H9 (cell line): Measurements from ENCODE around the gene HSD17B12. TPM values are rescaled to one million over a fixed set of nuclear protein-coding genes. Genes with fewer than 3 reads are reported as not detected.

Source experiments
- DNase-seq: peaks from one replicate; pipeline ENCODE4 v3.0.0-alpha.2; 2017
- H2AFZ ChIP-seq: one replicate; pipeline ENCODE4 v1.6.1; 2013; ENCODE audit warnings: mild to moderate bottlenecking, low read length, control low read depth, moderate library complexity
- H2AK5ac ChIP-seq: 2 replicates; pipeline ENCODE4 v1.6.1; 2013; ENCODE audit warnings: low read length, control low read depth, mixed read lengths; ENCODE audit not compliant: insufficient read length
- H2BK120ac ChIP-seq: one replicate; pipeline ENCODE4 v1.6.1; 2013; ENCODE audit warnings: low read depth, mild to moderate bottlenecking, low read length, control low read depth, inconsistent platforms; ENCODE audit not compliant: poor library complexity, severe bottlenecking
- H2BK12ac ChIP-seq: 2 replicates; pipeline ENCODE4 v1.6.1; 2013; ENCODE audit warnings: low read length, control low read depth, mixed read lengths, low read depth; ENCODE audit not compliant: insufficient read length
- H2BK15ac ChIP-seq: 2 replicates; pipeline ENCODE4 v1.6.1; 2013; ENCODE audit warnings: low read depth, low read length, control low read depth
- H2BK20ac ChIP-seq: one replicate; pipeline ENCODE4 v1.6.1; 2013; ENCODE audit warnings: low read depth, mild to moderate bottlenecking, low read length, control low read depth, inconsistent platforms; ENCODE audit not compliant: poor library complexity, severe bottlenecking
- H2BK5ac ChIP-seq: 2 replicates; pipeline ENCODE4 v1.6.1; 2013; ENCODE audit warnings: low read length, control low read depth, mixed read lengths; ENCODE audit not compliant: insufficient read length
- H3K14ac ChIP-seq: 2 replicates; pipeline ENCODE4 v1.6.1; 2013; ENCODE audit warnings: low read length, control low read depth; ENCODE audit not compliant: insufficient read depth
- H3K18ac ChIP-seq: 2 replicates; pipeline ENCODE4 v1.6.1; 2013; ENCODE audit warnings: low read depth, mild to moderate bottlenecking, mixed read lengths, low read length, control low read depth; ENCODE audit not compliant: insufficient read length
- H3K23ac ChIP-seq: 2 replicates; pipeline ENCODE4 v1.6.1; 2013; ENCODE audit warnings: low read length, control low read depth, mixed read lengths, low read depth; ENCODE audit not compliant: insufficient read length
- H3K23me2 ChIP-seq: 2 replicates; pipeline ENCODE4 v1.6.1; 2013; ENCODE audit warnings: low read depth, mild to moderate bottlenecking, mixed read lengths, low read length, control low read depth; ENCODE audit not compliant: insufficient read length, poor library complexity, severe bottlenecking
- H3K27ac ChIP-seq: 2 replicates; pipeline ENCODE4 v1.5.1; 2013; ENCODE audit warnings: low read length, control low read depth, mixed read lengths, low read depth; ENCODE audit not compliant: insufficient read length
- H3K27me3 ChIP-seq: 2 replicates; pipeline ENCODE4 v1.6.1; 2013; ENCODE audit warnings: low read length, control low read depth, inconsistent platforms; ENCODE audit not compliant: insufficient read depth
- H3K4ac ChIP-seq: 2 replicates; pipeline ENCODE4 v1.6.1; 2013; ENCODE audit warnings: low read depth, mild to moderate bottlenecking, control low read depth, inconsistent platforms, low read length, moderate library complexity
- H3K4me1 ChIP-seq: 2 replicates; pipeline ENCODE4 v1.6.1; 2013; ENCODE audit warnings: low read length, control low read depth, inconsistent platforms; ENCODE audit not compliant: insufficient read depth
- H3K4me2 ChIP-seq: 2 replicates; pipeline ENCODE4 v1.6.1; 2013; ENCODE audit warnings: low read length, control low read depth, mixed read lengths; ENCODE audit not compliant: insufficient read length, insufficient read depth
- H3K56ac ChIP-seq: 2 replicates; pipeline ENCODE4 v1.6.1; 2013; ENCODE audit warnings: low read depth, mild to moderate bottlenecking, mixed read lengths, low read length, control low read depth; ENCODE audit not compliant: insufficient read length
- H3K79me1 ChIP-seq: 2 replicates; pipeline ENCODE4 v1.6.1; 2013; ENCODE audit warnings: low read depth, mild to moderate bottlenecking, moderate library complexity, low read length, control low read depth, inconsistent platforms; ENCODE audit not compliant: insufficient read depth, poor library complexity, severe bottlenecking
- H3K79me2 ChIP-seq: 2 replicates; pipeline ENCODE4 v1.6.1; 2013; ENCODE audit warnings: low read length, control low read depth, inconsistent platforms; ENCODE audit not compliant: insufficient read depth
- H3K9ac ChIP-seq: 2 replicates; pipeline ENCODE4 v1.6.1; 2013; ENCODE audit warnings: low read length, control low read depth, mixed read lengths; ENCODE audit not compliant: insufficient read length; ENCODE audit errors: extremely low read depth
- H3K9me3 ChIP-seq: one replicate; pipeline ENCODE4 v1.6.1; 2013; ENCODE audit warnings: low read depth, low read length, inconsistent platforms; ENCODE audit not compliant: control insufficient read depth
- H3T11ph ChIP-seq: one replicate; pipeline ENCODE4 v1.6.1; 2013; ENCODE audit warnings: mild to moderate bottlenecking, low read length, control low read depth, inconsistent platforms
- H4K20me1 ChIP-seq: one replicate; pipeline ENCODE4 v1.6.1; 2013; ENCODE audit not compliant: control insufficient read depth, insufficient read length, insufficient read depth
- H4K5ac ChIP-seq: 2 replicates; pipeline ENCODE4 v1.6.1; 2013; ENCODE audit warnings: low read depth, mild to moderate bottlenecking, mixed read lengths, low read length, control low read depth; ENCODE audit not compliant: insufficient read length
- H4K8ac ChIP-seq: replicated peaks from 2 replicates; pipeline ENCODE4 v1.6.1; 2013; ENCODE audit warnings: low read length, control low read depth, mixed read lengths, low read depth; ENCODE audit not compliant: insufficient read length
- H4K91ac ChIP-seq: 2 replicates; pipeline ENCODE4 v1.6.1; 2013; ENCODE audit warnings: low read depth, mild to moderate bottlenecking, moderate library complexity, mixed read lengths, low read length, control low read depth; ENCODE audit not compliant: insufficient read length
- H3K27ac Mint-ChIP-seq, 3 experiments: 2 replicates in 2 of 3; 3 replicates in 1 of 3; pipeline ENCODE4 v1.8.0; 2020 to 2021; ENCODE audit warnings: mixed read lengths in 3 of 3, mild to moderate bottlenecking in 1 of 3, moderate library complexity in 1 of 3
- H3K27me3 Mint-ChIP-seq: 2 replicates; pipeline ENCODE4 v1.8.0; 2021; ENCODE audit warnings: low read depth, mild to moderate bottlenecking, moderate library complexity, mixed read lengths
- H3K36me3 Mint-ChIP-seq, 3 experiments: 2 replicates in 2 of 3; 3 replicates in 1 of 3; pipeline ENCODE4 v1.8.0; 2020 to 2021; ENCODE audit warnings: low read depth in 3 of 3, mixed read lengths in 3 of 3; ENCODE audit not compliant: insufficient read depth in 1 of 3
- H3K4me1 Mint-ChIP-seq, 2 experiments: 2 replicates each; pipeline ENCODE4 v1.8.0; 2020; ENCODE audit warnings: mixed read lengths in 2 of 2
- H3K4me3 Mint-ChIP-seq, 2 experiments: 2 replicates in 1 of 2; 3 replicates in 1 of 2; pipeline ENCODE4 v1.8.0; 2020 to 2021; ENCODE audit warnings: mild to moderate bottlenecking in 2 of 2, mixed read lengths in 2 of 2, moderate library complexity in 1 of 2
- H3K9me3 Mint-ChIP-seq, 2 experiments: 2 replicates in 1 of 2; 3 replicates in 1 of 2; pipeline ENCODE4 v1.8.0; 2020; ENCODE audit warnings: mild to moderate bottlenecking in 2 of 2, mixed read lengths in 2 of 2, moderate library complexity in 1 of 2
- CTCF ChIP-seq: fragments of 200-600 bp; sonication (generic); conservative IDR thresholded peaks from 3 replicates; pipeline ENCODE4 v1.8.0; 2021; ENCODE audit warnings: antibody characterized with exemption, mild to moderate bottlenecking
- WGBS: extraction: QIAGEN DNeasy Blood & Tissue Kit; methylation state at CpG from one replicate; pipeline ENCODE4 v1.1.7; 2013; ENCODE audit warnings: missing lambda C conversion rate, low lambda C conversion rate, mixed read lengths; ENCODE audit not compliant: insufficient read length; ENCODE audit errors: extremely low coverage; 5-methylcytosine and 5-hydroxymethylcytosine counted together
- total RNA-seq: library from RNA; stranded (reverse); gene quantifications from 2 replicates; pipeline ENCODE4 v1.2.1, GENCODE V29; 2021

HSD17B12 gene
- total RNA-seq, 1 experiment from 2014 or later = 111 TPM

- Histone ChIP-seq H2AFZ (no peak overlapping the region), H3K23me2 (no peaks in the 10 kb centered on the region), H3K56ac (no peak overlapping the region), H3K9me3 (no peaks in the 10 kb centered on the region), H3K27ac (no peak overlapping the region), H4K5ac (no peak overlapping the region), H4K91ac (no peak overlapping the region), H2AK5ac (no peak overlapping the region), H4K20me1 (no peaks in the 10 kb centered on the region), H2BK12ac (no peak overlapping the region), H3K23ac (no peak overlapping the region), H2BK5ac (no peak overlapping the region), H3K4me2 (no peak overlapping the region), H2BK20ac (no peak overlapping the region), H3K27me3 (no peaks in the 10 kb centered on the region), H3K9ac (no peak overlapping the region), H2BK15ac (no peak overlapping the region), H3K79me1 (no peaks in the 10 kb centered on the region), H3K14ac (no peak overlapping the region), H3T11ph (no peak overlapping the region), H3K79me2 (no peaks in the 10 kb centered on the region), H2BK120ac (no peak overlapping the region), H4K8ac (no peak overlapping the region), H3K4ac (no peak overlapping the region), H3K18ac (no peak overlapping the region), H3K4me1 (no peaks in the 10 kb centered on the region)
- TF ChIP-seq CTCF = no peak
- H3K27ac Mint-ChIP-seq = no peak overlapping the region
- H3K4me3 Mint-ChIP-seq = no peak overlapping the region
- H3K27me3 Mint-ChIP-seq = no peaks in the 10 kb centered on the region
- no peak for DNase-seq
- no peaks in the 10 kb centered on the region for H3K9me3 Mint-ChIP-seq
- WGBS = no CpG with 5 or more reads among the region's 3 CpGs
- no peaks in the 10 kb centered on the region for H3K4me1 Mint-ChIP-seq
- peaks cover 30 to 40% (median 33%) of the 10 kb centered on the region in 3 experiments for H3K36me3 Mint-ChIP-seq
Observed at GRCh38 chr11:43756575-43756974, 76.0 kb downstream of the HSD17B12 start.
